Measurements from ENCODE around the gene NOSTRIN. TPM values are rescaled to one million over a fixed set of nuclear protein-coding genes. Genes with fewer than 3 reads are reported as not detected.
A peak's percentile ranks its signal among the peaks of the same experiment; 100 is the strongest.
"Not testable (repeated sequence)": the region's sequence is repeated elsewhere in the genome, so short reads cannot be mapped to it uniquely, and the experiment has no call there.

Gene NOSTRIN
- total RNA-seq, 4 donors from 2014 or later = 10.1 to 48.1 (median 18.0) TPM

DNA sequence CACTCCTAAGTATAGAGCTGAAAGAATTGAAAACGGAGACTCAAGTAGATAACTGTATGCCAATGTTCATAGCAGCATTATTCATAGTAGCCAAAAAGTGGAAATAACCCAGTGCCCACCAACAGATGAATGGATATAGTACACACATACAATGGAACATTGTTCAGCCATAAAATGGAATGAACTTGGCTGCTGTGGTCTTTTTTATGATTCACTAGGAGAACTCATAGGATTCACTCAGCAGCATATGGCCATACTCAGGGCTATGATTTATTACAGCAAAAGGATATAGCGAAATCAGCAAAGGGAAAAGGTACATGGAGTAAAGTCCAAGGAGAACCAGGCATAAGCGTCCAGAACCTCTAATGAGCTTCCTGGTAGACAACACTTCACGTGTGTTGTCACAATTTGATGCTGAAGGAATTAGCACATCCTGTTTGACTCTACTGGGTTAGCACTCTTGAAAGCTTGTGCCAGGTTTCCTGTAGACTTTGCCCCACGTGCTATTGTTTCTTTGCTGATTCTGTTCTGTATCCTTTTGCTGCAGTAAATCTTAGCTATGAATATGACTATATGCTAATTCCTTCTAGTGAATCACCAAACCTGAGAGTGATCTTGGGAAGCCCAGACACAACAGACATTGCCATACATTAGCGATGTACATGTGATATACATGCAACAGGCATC lies 72.1 kb downstream of the NOSTRIN start:
- H3K4me1 ChIP-seq = no peaks in the 10 kb centered on the region
- no peak overlapping the region for H3K4me3 ChIP-seq (replicated peaks in 1 of 3)
- no peak for DNase-seq
- no peaks in the 10 kb centered on the region for H3K9me3 ChIP-seq
- H3K27me3 ChIP-seq = no peaks in the 10 kb centered on the region
- 94 to 95% methylated on average over 6 of the region's 6 CpGs for WGBS, 2 donors
- TF ChIP-seq, protein P1, sequence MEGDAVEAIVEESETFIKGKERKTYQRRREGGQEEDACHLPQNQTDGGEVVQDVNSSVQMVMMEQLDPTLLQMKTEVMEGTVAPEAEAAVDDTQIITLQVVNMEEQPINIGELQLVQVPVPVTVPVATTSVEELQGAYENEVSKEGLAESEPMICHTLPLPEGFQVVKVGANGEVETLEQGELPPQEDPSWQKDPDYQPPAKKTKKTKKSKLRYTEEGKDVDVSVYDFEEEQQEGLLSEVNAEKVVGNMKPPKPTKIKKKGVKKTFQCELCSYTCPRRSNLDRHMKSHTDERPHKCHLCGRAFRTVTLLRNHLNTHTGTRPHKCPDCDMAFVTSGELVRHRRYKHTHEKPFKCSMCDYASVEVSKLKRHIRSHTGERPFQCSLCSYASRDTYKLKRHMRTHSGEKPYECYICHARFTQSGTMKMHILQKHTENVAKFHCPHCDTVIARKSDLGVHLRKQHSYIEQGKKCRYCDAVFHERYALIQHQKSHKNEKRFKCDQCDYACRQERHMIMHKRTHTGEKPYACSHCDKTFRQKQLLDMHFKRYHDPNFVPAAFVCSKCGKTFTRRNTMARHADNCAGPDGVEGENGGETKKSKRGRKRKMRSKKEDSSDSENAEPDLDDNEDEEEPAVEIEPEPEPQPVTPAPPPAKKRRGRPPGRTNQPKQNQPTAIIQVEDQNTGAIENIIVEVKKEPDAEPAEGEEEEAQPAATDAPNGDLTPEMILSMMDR (IDR thresholded peaks at IDR 0.05) = no peak
- TF ChIP-seq POLR2A (IDR thresholded peaks at IDR 0.05) = no peak
- intact Hi-C loops (cut with DNase I) = no loop called here
- H3K27ac ChIP-seq = no peak overlapping the region
- no peaks in the 10 kb centered on the region for H3K36me3 ChIP-seq

DNA sequence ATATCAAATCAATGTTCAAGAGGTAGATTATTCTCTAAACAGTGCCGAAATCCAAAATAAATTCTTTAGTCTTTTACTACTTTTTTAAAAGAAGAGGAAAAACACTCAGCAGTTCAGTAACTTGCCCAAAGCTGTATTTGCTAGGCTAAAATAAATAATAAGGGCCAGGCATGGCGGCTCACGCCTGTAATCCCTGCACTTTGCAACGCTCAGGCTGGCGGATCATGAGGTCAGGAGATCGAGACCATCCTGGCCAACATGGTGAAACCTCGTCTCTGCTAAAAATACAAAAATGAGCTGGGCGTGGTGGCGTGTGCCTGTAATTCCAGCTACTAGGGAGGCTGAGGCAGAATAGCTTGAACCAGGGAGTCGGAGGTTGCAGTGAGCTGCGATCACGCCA lies 79.7 kb downstream of the NOSTRIN start:
- H3K4me3 ChIP-seq (replicated peaks in 1 of 3); H3K27me3 ChIP-seq; H3K4me1 ChIP-seq; H3K36me3 ChIP-seq; intact Hi-C loops (cut with DNase I); DNase-seq; H3K27ac ChIP-seq; H3K9me3 ChIP-seq: not testable (repeated sequence)
- WGBS, 2 donors = 96% methylated on average over 12 of the region's 12 CpGs

DNA sequence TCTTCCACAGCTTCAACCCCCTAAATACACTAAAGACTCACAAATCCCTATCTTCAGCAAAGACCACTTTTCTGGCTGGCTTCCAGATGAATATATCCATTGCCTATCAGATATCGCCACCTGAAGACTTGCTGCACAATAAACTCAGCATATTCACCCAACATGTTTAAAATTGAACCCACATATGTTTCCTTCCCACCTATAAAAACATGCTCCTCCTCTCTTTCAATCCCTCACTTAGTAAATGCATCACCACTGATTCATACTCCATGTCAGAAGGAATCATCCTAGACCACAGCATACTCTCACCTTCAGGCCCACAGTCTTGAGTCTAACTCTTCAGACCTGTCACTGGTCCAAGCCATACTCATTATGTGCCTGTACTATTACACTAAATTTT lies 82.5 kb downstream of the NOSTRIN start:
- no peaks in the 10 kb centered on the region for H3K27me3 ChIP-seq
- H3K36me3 ChIP-seq = no peaks in the 10 kb centered on the region
- DNase-seq = no peak
- intact Hi-C loops (cut with DNase I) = no loop called here
- H3K4me3 ChIP-seq (replicated peaks in 1 of 3) = no peak overlapping the region
- no peak for TF ChIP-seq POLR2A (IDR thresholded peaks at IDR 0.05)
- H3K9me3 ChIP-seq = no peaks in the 10 kb centered on the region
- WGBS, 2 donors = 100% methylated on average over 1 of the region's 1 CpG
- peaks cover 0 to 2% of the 10 kb centered on the region in 2 donors for H3K4me1 ChIP-seq
- no peak overlapping the region for H3K27ac ChIP-seq

DNA sequence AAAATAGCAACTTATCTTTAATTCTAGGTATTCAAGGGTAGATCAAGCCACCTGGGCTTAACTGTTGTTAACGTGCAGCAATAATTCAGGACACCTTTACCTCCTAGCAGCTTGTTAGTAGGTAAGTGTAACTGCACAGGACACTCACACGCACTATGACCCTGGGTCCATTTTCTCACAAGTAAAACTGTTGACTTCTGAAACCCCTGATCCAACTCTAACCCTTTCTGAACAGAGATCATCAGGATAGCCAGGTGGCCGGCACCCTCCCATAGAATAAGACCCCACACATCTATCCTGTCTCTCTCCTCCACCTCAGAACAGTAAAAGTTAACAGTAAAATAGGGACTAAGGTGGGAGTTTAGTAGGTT lies 87.2 kb downstream of the NOSTRIN start:
- no peaks in the 10 kb centered on the region for H3K36me3 ChIP-seq
- no peak overlapping the region for H3K27ac ChIP-seq
- intact Hi-C loops (cut with DNase I) = no loop called here
- no peaks in the 10 kb centered on the region for H3K27me3 ChIP-seq
- no peak overlapping the region for H3K4me3 ChIP-seq (replicated peaks in 1 of 3)
- DNase-seq = no peak
- H3K4me1 ChIP-seq = peaks cover 0 to 11% of the 10 kb centered on the region in 2 donors
- WGBS, 2 donors = 31 to 38% methylated on average over 3 of the region's 3 CpGs
- no peaks in the 10 kb centered on the region for H3K9me3 ChIP-seq
- TF ChIP-seq POLR2A (IDR thresholded peaks at IDR 0.05) = no peak
- TF ChIP-seq, protein P1 (IDR thresholded peaks at IDR 0.05) = no peak

DNA sequence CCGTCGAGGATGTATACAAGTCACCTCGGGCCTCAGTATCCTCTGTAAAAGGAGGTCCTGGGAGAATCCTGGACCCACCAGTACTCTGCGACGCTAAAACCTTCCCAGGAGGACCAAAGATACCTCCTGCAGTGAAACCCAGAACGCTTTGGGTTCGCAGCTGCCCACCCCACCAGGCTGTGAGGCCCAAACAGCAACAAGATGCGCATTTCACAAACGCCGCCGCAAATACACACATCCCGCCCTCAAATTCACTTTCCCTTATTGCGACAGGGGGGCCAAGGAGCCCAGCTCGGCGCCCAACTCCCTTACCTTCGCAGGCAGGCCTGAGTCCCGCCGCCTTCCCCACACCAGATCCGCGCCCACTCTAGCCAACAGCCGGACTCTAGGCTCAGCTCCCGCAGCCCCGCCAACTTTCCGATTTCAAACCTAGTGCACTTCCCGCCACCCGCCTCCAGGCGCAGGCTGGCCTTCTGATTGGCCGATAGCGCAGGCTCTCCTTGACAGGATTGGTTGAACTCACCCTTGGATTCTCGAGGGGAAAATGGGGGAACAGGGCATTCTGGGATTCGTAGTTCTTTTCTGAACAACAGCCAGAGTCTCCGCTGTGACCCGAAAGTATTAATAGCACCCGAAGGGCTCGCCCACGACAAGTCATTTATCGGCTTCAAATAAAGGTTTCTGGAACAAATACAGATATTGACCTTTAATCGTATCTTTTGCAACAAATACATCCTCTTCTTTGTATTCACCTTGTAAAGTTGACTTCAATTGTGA lies 87.8 kb downstream of the NOSTRIN start, which contains the start of gene SPC25:
Gene SPC25 (minus strand): TSS at position 425 of the 777 bp plus-strand sequence. CDS start 911 bp downstream, outside the sequence.
- WGBS, 2 donors = 1 to 2% methylated on average over 26 to 34 of the region's 38 CpGs
- Histone ChIP-seq H3K4me3 (replicated peaks in 1 of 3) (peak within 1 kb of the TSS in 2 of 3 donors; percentile 30 to 32), H3K4me1 (peaks cover 0 to 11% of the 10 kb centered on the region in 2 donors), H3K36me3 (no peaks in the 10 kb centered on the region), H3K9me3 (no peaks in the 10 kb centered on the region), H3K27me3 (no peaks in the 10 kb centered on the region), H3K27ac (no peak within 1 kb of the TSS)
- TF ChIP-seq, protein P1 (IDR thresholded peaks at IDR 0.05) = peak in 1 of 6 experiments; percentile 22
- TF ChIP-seq POLR2A (IDR thresholded peaks at IDR 0.05) = no peak
- DNase-seq = peak; percentile 85 to 87
- intact Hi-C loops (cut with DNase I) = no loop called here

DNA sequence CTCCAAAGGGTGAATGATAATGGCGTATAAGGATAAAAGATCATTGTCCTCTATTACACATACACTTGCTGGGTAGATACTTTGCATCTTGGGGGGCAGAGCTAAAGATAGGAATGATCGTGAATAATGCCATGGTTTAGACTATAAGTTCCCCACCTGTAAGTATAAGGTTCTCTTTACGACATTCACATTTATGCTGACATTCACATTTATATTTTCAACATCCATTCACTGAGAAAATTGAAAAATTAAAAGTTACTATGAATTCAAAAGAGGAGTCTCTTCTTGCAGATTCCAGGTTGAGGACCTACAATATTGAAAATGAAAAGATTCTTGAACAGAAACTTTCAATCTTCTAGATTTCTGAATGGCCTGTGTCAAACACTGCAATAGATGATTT lies 89.9 kb downstream of the NOSTRIN start:
- DNase-seq = no peak
- H3K36me3 ChIP-seq = no peaks in the 10 kb centered on the region
- TF ChIP-seq POLR2A (IDR thresholded peaks at IDR 0.05) = no peak
- TF ChIP-seq, protein P1 (IDR thresholded peaks at IDR 0.05) = no peak
- H3K27ac ChIP-seq = no peak overlapping the region
- no peaks in the 10 kb centered on the region for H3K27me3 ChIP-seq
- H3K4me1 ChIP-seq = peaks cover 0 to 11% of the 10 kb centered on the region in 2 donors
- 65 to 98% methylated on average over 3 of the region's 3 CpGs for WGBS, 2 donors
- no peaks in the 10 kb centered on the region for H3K9me3 ChIP-seq
- intact Hi-C loops (cut with DNase I) = no loop called here
- H3K4me3 ChIP-seq (replicated peaks in 1 of 3) = no peak overlapping the region
